Mucosa of rectum (tissue), 2 donors: ENCODE data around the gene UVSSA.

Experiments
- H3K27ac ChIP-seq, 2 donors: one replicate each; pipeline ENCODE4 v1.7.0; 2013; ENCODE audit warnings: inconsistent platforms in 2 of 2, low read depth in 2 of 2, low read length in 2 of 2
- H3K27me3 ChIP-seq, 2 donors: one replicate each; pipeline ENCODE4 v1.7.0; 2013; ENCODE audit warnings: low read length in 2 of 2; ENCODE audit not compliant: control insufficient read depth in 2 of 2, insufficient read depth in 2 of 2
- H3K36me3 ChIP-seq, 2 donors: one replicate each; pipeline ENCODE4 v1.7.0; 2013; ENCODE audit warnings: low read length in 2 of 2; ENCODE audit not compliant: control insufficient read depth in 2 of 2, insufficient read depth in 2 of 2
- H3K4me1 ChIP-seq, 2 donors: one replicate each; pipeline ENCODE4 v1.7.0; 2013; ENCODE audit warnings: low read length in 2 of 2, mild to moderate bottlenecking in 1 of 2; ENCODE audit not compliant: control insufficient read depth in 2 of 2, insufficient read depth in 2 of 2
- H3K4me3 ChIP-seq, 2 donors: one replicate each; pipeline ENCODE4 v1.7.0; 2013; ENCODE audit warnings: low read length in 2 of 2
- H3K9ac ChIP-seq, 2 donors: one replicate each; pipeline ENCODE4 v1.7.0; 2013; ENCODE audit warnings: low read length in 2 of 2, low read depth in 1 of 2, mild to moderate bottlenecking in 1 of 2
- H3K9me3 ChIP-seq, 2 donors: one replicate each; pipeline ENCODE4 v1.7.0; 2013; ENCODE audit warnings: low read length in 2 of 2; ENCODE audit not compliant: control insufficient read depth in 2 of 2
- donor health status: healthy.
- donor health status: Normal muscosa, but diverticular disease.

Gene UVSSA

GRCh38 chr4:1403591-1404572 lies 56.9 kb downstream of the UVSSA start:
- no peak overlapping the region for H3K27ac ChIP-seq
- no peaks in the 10 kb centered on the region for H3K9me3 ChIP-seq
- peaks cover 17 to 25% of the 10 kb centered on the region in 2 donors for H3K27me3 ChIP-seq
- no peak overlapping the region for H3K9ac ChIP-seq
- H3K4me3 ChIP-seq = no peak overlapping the region
- no peaks in the 10 kb centered on the region for H3K36me3 ChIP-seq
- no peaks in the 10 kb centered on the region for H3K4me1 ChIP-seq

- Histone ChIP-seq H3K4me3 (no peak overlapping the region), H3K9me3 (no peaks in the 10 kb centered on the region), H3K27me3 (peaks cover 21 to 29% of the 10 kb centered on the region in 2 donors), H3K4me1 (no peaks in the 10 kb centered on the region), H3K36me3 (no peaks in the 10 kb centered on the region), H3K27ac (no peak overlapping the region), H3K9ac (no peak overlapping the region)
Observed at GRCh38 chr4:1404573-1405253, 57.7 kb downstream of the UVSSA start.

DNA sequence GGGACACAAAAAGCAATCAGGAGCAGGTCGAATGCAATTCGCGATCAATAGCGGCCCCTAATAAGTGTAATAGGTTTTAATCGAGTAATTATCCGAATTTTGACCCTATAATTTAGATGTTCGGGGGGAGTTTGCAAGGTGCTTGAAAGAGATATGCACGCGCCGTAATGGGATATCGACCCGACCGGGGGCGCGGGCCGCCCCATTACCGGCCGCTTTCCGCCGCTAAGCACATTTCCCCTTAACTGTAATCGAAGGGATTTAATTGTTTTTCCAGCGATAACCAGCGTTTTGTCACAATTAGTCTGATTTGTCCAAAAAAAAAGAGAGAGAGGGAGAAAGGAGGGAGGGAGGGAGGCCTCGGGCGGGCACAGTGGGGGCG lies 58.2 kb downstream of the UVSSA start:
- peaks cover 21 to 30% of the 10 kb centered on the region in 2 donors for H3K27me3 ChIP-seq
- H3K4me3 ChIP-seq = no peak overlapping the region

GRCh38 chr4:1405636-1406393 lies 58.8 kb downstream of the UVSSA start:
- Histone ChIP-seq H3K36me3 (no peaks in the 10 kb centered on the region), H3K9me3 (no peaks in the 10 kb centered on the region), H3K27ac (no peak overlapping the region), H3K4me3 (no peak overlapping the region), H3K27me3 (peaks cover 21 to 27% of the 10 kb centered on the region in 2 donors), H3K4me1 (no peaks in the 10 kb centered on the region), H3K9ac (no peak overlapping the region)

More for the DNA sequence above, 58.2 kb downstream of the UVSSA start:
- no peaks in the 10 kb centered on the region for H3K36me3 ChIP-seq
- no peak overlapping the region for H3K27ac ChIP-seq
- H3K9me3 ChIP-seq = no peaks in the 10 kb centered on the region
- H3K4me1 ChIP-seq = no peaks in the 10 kb centered on the region
- H3K9ac ChIP-seq = no peak overlapping the region

DNA sequence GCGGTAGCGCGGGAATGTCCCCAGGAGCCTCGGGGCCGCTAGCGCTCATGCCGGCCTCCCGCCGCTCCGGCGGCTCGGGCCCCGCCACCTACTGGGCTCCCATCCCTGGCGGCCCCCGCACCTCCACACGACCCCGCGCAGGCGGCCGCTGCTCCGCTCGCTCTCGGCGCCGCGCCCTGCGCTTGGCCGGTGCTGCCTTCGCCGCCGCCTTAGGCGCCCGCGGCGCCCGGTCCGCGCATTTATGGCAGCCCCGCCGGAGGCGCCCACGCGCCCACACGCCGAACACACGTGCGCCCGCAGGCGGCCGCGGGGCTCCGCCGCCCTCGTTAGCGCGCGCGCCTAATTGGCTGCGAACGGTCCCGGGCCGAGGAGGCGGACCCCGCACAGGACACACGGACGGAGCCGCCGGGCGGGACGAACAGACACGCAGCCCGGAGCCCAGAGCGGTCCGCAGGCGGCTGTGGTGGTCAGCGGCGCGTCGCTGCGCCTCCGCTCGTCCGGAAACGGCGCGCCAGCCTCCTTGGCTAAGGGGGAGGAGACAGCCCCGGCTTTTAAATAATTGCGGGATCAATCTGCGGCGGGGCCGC lies 59.5 kb downstream of the UVSSA start, which contains the start of gene NKX1-1:
Gene NKX1-1 (minus strand): TSS at position 49 of the 587 bp plus-strand sequence. CDS start 0 bp downstream, at position 49.
- Histone ChIP-seq H3K27ac (no peak within 1 kb of the TSS), H3K36me3 (no peaks in the 10 kb centered on the region), H3K4me1 (no peaks in the 10 kb centered on the region), H3K9me3 (no peaks in the 10 kb centered on the region), H3K27me3 (peaks cover 20 to 30% of the 10 kb centered on the region in 2 donors), H3K4me3 (no peak within 1 kb of the TSS), H3K9ac (no peak within 1 kb of the TSS)

- Histone ChIP-seq H3K4me3 (no peak overlapping the region), H3K27ac (no peak overlapping the region), H3K9ac (no peak overlapping the region), H3K36me3 (no peaks in the 10 kb centered on the region), H3K27me3 (peaks cover 15 to 26% of the 10 kb centered on the region in 2 donors), H3K4me1 (no peaks in the 10 kb centered on the region), H3K9me3 (no peaks in the 10 kb centered on the region)
Observed at GRCh38 chr4:1406981-1407656, 60.1 kb downstream of the UVSSA start.

DNA sequence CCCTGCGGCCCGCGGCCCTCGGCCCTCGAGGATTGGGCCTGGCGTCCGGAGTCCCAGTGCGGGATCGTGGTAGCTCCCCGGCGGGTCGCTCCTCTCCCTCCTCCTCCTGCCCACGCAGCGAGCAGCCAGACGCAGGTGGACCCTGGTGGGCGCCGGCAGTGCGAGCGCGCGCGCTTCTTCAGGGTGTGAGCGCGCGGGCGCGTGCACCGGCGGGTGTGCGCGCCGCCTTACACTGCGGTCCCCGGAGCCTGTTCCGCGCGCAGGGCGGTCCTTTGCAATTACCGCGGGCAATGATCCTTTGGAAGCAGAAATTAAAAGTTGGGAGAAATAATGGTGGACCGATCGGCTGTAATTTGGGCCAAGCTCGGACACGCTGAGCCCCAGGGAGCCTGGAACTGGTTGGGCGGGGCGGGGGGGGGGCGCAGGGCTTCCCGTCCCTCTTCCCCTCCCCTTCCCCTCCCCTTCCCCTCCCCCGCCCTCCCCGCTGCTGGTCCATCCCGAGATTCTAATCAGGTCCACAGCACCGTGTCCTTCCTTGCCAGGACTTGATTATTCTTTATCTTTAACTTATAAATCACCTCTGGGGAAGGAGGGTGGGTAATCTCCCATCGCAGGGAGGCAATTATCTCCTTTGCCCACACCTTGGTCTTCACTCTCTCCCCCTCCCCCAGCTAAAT lies 60.8 kb downstream of the UVSSA start:
- Histone ChIP-seq H3K4me1 (no peaks in the 10 kb centered on the region), H3K9ac (no peak overlapping the region), H3K9me3 (no peaks in the 10 kb centered on the region), H3K36me3 (no peaks in the 10 kb centered on the region), H3K27ac (no peak overlapping the region), H3K27me3 (peaks cover 14 to 24% of the 10 kb centered on the region in 2 donors), H3K4me3 (no peak overlapping the region)

GRCh38 chr4:1408418-1408817 lies 61.4 kb downstream of the UVSSA start:
- Histone ChIP-seq H3K9me3 (no peaks in the 10 kb centered on the region), H3K4me3 (no peak overlapping the region), H3K27ac (no peak overlapping the region), H3K9ac (no peak overlapping the region), H3K27me3 (peaks cover 19 to 27% of the 10 kb centered on the region in 2 donors), H3K4me1 (no peaks in the 10 kb centered on the region), H3K36me3 (no peaks in the 10 kb centered on the region)

- Histone ChIP-seq H3K4me3 (no peak overlapping the region), H3K27ac (no peak overlapping the region), H3K4me1 (no peaks in the 10 kb centered on the region), H3K9ac (no peak overlapping the region), H3K36me3 (no peaks in the 10 kb centered on the region), H3K9me3 (no peaks in the 10 kb centered on the region), H3K27me3 (peaks cover 19 to 29% of the 10 kb centered on the region in 2 donors)
Observed at GRCh38 chr4:1409079-1409478, 62.1 kb downstream of the UVSSA start.
